ENCODE results near the gene RNF223. TPM values are rescaled to one million over a fixed set of nuclear protein-coding genes. Genes with fewer than 3 reads are reported as not detected.

Gene RNF223
- total and polyA plus RNA-seq, 4 donors, result 0.14 TPM; not detected in 3

DNA sequence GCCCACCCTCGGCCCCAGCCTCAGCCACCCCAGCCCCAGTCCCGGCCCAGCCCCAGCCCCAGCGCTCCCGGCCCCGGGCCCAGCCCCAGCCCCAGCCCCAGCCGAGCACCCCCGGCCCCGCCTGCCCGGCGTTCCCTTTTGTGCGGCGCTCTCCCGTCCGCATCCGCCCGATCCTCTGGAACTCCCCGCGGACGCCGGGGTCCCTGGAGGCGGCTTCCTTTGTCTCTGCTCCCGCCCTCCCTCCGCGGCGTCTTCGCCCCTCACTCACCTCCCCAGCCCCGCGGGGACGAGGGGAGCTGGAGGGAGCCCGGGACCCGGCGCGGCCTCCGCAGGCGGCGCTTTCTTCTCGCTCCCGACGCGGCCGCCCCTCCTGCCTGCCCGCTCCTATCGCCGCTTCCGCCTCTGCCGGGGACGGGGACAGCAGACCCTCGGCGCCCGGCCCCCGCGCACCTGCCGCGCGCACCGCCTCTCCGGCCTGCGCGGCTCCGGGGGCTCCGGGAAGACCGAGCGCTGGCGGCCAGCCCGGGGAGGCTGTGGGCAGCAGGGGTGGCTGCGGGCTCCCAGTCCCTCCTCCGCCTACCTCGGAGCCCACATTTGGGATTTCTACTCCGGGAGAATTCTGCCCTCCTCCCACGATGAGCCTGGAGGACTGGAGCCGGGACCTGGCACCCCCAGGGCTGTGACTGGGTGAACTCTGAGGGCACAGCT lies 40.2 kb downstream of the RNF223 start:
- no peak for TF ChIP-seq YY1 (IDR thresholded peaks at IDR 0.05)
- no peak for TF ChIP-seq EGR1 (IDR thresholded peaks at IDR 0.05; ENCODE audit: low read depth in 2 of 2)
- TF ChIP-seq, protein P1, sequence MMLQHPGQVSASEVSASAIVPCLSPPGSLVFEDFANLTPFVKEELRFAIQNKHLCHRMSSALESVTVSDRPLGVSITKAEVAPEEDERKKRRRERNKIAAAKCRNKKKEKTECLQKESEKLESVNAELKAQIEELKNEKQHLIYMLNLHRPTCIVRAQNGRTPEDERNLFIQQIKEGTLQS (IDR thresholded peaks at IDR 0.05), result no peak
- no peak for TF ChIP-seq NR2F2 (IDR thresholded peaks at IDR 0.05)
- TF ChIP-seq, protein P2, sequence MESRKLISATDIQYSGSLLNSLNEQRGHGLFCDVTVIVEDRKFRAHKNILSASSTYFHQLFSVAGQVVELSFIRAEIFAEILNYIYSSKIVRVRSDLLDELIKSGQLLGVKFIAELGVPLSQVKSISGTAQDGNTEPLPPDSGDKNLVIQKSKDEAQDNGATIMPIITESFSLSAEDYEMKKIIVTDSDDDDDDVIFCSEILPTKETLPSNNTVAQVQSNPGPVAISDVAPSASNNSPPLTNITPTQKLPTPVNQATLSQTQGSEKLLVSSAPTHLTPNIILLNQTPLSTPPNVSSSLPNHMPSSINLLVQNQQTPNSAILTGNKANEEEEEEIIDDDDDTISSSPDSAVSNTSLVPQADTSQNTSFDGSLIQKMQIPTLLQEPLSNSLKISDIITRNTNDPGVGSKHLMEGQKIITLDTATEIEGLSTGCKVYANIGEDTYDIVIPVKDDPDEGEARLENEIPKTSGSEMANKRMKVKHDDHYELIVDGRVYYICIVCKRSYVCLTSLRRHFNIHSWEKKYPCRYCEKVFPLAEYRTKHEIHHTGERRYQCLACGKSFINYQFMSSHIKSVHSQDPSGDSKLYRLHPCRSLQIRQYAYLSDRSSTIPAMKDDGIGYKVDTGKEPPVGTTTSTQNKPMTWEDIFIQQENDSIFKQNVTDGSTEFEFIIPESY (IDR thresholded peaks at IDR 0.05), result no peak
- TF ChIP-seq HNF4G (IDR thresholded peaks at IDR 0.05), result no peak
- no peak for TF ChIP-seq FOXA2 (IDR thresholded peaks at IDR 0.05)
- H3K4me3 ChIP-seq (ENCODE audit: low read depth in 1 of 3, low read length in 3 of 3), result peak overlapping the region in 1 of 3 donors; percentile 51
- no peaks in the 10 kb centered on the region for H3K36me3 ChIP-seq (ENCODE audit: control insufficient read depth in 4 of 4, insufficient read depth in 3 of 4, low read depth in 1 of 4, low read length in 3 of 4)
- H3K9me3 ChIP-seq (ENCODE audit: control insufficient read depth in 4 of 4, low read length in 3 of 4), result no peaks in the 10 kb centered on the region
- peaks cover 0 to 2% (median under 1%) of the 10 kb centered on the region in 4 donors for H3K27me3 ChIP-seq (ENCODE audit: control insufficient read depth in 4 of 4, insufficient read depth in 4 of 4, low read length in 3 of 4)
- WGBS, result 34% methylated on average over 71 of the region's 71 CpGs
- H3K27ac ChIP-seq (ENCODE audit: low read depth in 1 of 2, low read length in 2 of 2), result no peak overlapping the region
- DNase-seq (ENCODE audit: low spot score), result no peak
- H3K4me1 ChIP-seq (ENCODE audit: control insufficient read depth in 4 of 4, insufficient read depth in 4 of 4, low read length in 3 of 4), result peaks cover 4 to 16% (median 12%) of the 10 kb centered on the region in 4 donors
- no peak overlapping the region for H3K9ac ChIP-seq (ENCODE audit: low read depth in 1 of 2, low read length in 2 of 2)

DNA sequence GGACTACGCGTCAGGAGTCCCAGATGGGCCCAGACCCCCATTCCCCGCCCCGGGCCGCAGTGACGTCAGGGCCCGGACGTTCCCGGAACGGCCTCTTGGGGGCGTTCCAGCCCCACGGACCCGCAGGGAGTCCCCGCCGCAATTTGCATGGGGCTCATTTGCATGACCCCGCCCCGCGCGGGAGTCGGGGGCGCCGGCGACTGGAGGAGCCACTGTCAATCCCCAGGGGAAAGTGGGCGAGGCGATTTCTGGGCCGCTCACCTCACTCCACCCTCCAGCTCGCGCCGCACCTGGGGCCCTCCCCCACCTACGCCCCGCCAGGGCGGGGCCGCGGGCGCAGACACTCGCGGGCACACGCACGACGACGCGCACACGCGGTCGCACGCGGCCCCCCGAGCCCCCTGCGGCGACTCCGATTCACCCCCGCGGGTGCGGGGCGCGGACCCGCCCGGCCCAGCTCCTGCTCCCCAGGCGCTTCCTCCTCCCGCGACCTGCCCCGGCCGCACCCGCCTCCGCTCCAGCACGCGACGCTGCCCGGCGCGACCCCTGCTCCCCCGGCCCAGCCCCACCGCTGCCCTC lies 41.0 kb downstream of the RNF223 start:
- WGBS, result 6% methylated on average over 73 of the region's 73 CpGs
- H3K4me3 ChIP-seq (ENCODE audit: low read depth in 1 of 3, low read length in 3 of 3), result peak overlapping the region in 1 of 3 donors; percentile 51
- H3K27ac ChIP-seq (ENCODE audit: low read depth in 1 of 2, low read length in 2 of 2), result no peak overlapping the region
- no peaks in the 10 kb centered on the region for H3K36me3 ChIP-seq (ENCODE audit: control insufficient read depth in 4 of 4, insufficient read depth in 3 of 4, low read depth in 1 of 4, low read length in 3 of 4)
- DNase-seq (ENCODE audit: low spot score), result peak; percentile 75
- TF ChIP-seq YY1 (IDR thresholded peaks at IDR 0.05) (no peak), RAD21 (IDR thresholded peaks at IDR 0.05) (peak; percentile 71 to 78), SP1 (IDR thresholded peaks at IDR 0.05) (no peak), FOXA2 (IDR thresholded peaks at IDR 0.05) (no peak), NR2F2 (IDR thresholded peaks at IDR 0.05) (no peak), JUND (IDR thresholded peaks at IDR 0.05) (no peak)
- TF ChIP-seq, protein P3, sequence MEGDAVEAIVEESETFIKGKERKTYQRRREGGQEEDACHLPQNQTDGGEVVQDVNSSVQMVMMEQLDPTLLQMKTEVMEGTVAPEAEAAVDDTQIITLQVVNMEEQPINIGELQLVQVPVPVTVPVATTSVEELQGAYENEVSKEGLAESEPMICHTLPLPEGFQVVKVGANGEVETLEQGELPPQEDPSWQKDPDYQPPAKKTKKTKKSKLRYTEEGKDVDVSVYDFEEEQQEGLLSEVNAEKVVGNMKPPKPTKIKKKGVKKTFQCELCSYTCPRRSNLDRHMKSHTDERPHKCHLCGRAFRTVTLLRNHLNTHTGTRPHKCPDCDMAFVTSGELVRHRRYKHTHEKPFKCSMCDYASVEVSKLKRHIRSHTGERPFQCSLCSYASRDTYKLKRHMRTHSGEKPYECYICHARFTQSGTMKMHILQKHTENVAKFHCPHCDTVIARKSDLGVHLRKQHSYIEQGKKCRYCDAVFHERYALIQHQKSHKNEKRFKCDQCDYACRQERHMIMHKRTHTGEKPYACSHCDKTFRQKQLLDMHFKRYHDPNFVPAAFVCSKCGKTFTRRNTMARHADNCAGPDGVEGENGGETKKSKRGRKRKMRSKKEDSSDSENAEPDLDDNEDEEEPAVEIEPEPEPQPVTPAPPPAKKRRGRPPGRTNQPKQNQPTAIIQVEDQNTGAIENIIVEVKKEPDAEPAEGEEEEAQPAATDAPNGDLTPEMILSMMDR (IDR thresholded peaks at IDR 0.05; ENCODE audit: low read depth, low read length, missing input control), result peak; percentile 61
- TF ChIP-seq, protein P4, sequence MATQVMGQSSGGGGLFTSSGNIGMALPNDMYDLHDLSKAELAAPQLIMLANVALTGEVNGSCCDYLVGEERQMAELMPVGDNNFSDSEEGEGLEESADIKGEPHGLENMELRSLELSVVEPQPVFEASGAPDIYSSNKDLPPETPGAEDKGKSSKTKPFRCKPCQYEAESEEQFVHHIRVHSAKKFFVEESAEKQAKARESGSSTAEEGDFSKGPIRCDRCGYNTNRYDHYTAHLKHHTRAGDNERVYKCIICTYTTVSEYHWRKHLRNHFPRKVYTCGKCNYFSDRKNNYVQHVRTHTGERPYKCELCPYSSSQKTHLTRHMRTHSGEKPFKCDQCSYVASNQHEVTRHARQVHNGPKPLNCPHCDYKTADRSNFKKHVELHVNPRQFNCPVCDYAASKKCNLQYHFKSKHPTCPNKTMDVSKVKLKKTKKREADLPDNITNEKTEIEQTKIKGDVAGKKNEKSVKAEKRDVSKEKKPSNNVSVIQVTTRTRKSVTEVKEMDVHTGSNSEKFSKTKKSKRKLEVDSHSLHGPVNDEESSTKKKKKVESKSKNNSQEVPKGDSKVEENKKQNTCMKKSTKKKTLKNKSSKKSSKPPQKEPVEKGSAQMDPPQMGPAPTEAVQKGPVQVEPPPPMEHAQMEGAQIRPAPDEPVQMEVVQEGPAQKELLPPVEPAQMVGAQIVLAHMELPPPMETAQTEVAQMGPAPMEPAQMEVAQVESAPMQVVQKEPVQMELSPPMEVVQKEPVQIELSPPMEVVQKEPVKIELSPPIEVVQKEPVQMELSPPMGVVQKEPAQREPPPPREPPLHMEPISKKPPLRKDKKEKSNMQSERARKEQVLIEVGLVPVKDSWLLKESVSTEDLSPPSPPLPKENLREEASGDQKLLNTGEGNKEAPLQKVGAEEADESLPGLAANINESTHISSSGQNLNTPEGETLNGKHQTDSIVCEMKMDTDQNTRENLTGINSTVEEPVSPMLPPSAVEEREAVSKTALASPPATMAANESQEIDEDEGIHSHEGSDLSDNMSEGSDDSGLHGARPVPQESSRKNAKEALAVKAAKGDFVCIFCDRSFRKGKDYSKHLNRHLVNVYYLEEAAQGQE (IDR thresholded peaks at IDR 0.05), result no peak
- TF ChIP-seq, protein P1 (IDR thresholded peaks at IDR 0.05), result no peak
- peaks cover 0 to 2% (median 0%) of the 10 kb centered on the region in 4 donors for H3K27me3 ChIP-seq (ENCODE audit: control insufficient read depth in 4 of 4, insufficient read depth in 4 of 4, low read length in 3 of 4)
- H3K9me3 ChIP-seq (ENCODE audit: control insufficient read depth in 4 of 4, low read length in 3 of 4), result no peaks in the 10 kb centered on the region
- peaks cover 4 to 16% (median 12%) of the 10 kb centered on the region in 4 donors for H3K4me1 ChIP-seq (ENCODE audit: control insufficient read depth in 4 of 4, insufficient read depth in 4 of 4, low read length in 3 of 4)
- no peak overlapping the region for H3K9ac ChIP-seq (ENCODE audit: low read depth in 1 of 2, low read length in 2 of 2)

Measured in liver (tissue), 9 donors.